ENCODE measurements around the gene MRTFA.
"Not testable (repeated sequence)": the region's sequence is repeated elsewhere in the genome, so short reads cannot be mapped to it uniquely, and the experiment has no call there.

MRTFA gene

GRCh38 chr22:40660730-40661129 lies 24.2 kb upstream of the MRTFA start:
- Histone ChIP-seq H3K9ac (ENCODE audit: low read depth, low read length, poor library complexity) (no peak overlapping the region), H2AK5ac (ENCODE audit: low read depth, low read length) (no peak overlapping the region), H2BK120ac (ENCODE audit: low read depth, low read length) (no peak overlapping the region), H4K91ac (ENCODE audit: low read depth, low read length, poor library complexity) (no peak overlapping the region), H4K8ac (ENCODE audit: low read depth, low read length) (no peak overlapping the region), H2BK12ac (ENCODE audit: low read length) (no peak overlapping the region), H3K27me3 (ENCODE audit: control insufficient read depth in 3 of 3, insufficient read depth in 3 of 3, low read depth in 1 of 3, low read length in 3 of 3) (peaks cover 0 to 8% (median 0%) of the 10 kb centered on the region in 3 experiments), H3K4me1 (ENCODE audit: control insufficient read depth in 2 of 2, insufficient read depth in 1 of 2, low read depth in 1 of 2, low read length in 2 of 2) (no peaks in the 10 kb centered on the region), H3K4me3 (ENCODE audit: low read length in 2 of 2) (no peak overlapping the region), H2AFZ (ENCODE audit: low read length) (no peak overlapping the region), H3K4ac (ENCODE audit: low read length) (no peak overlapping the region), H3K4me2 (ENCODE audit: insufficient read depth, low read length, poor library complexity, severe bottlenecking) (no peak overlapping the region), H2BK15ac (ENCODE audit: low read length) (no peak overlapping the region), H2BK5ac (ENCODE audit: low read length) (no peak overlapping the region), H3K23ac (ENCODE audit: low read depth, low read length, poor library complexity) (no peak overlapping the region), H3K79me1 (ENCODE audit: low read depth, low read length) (no peaks in the 10 kb centered on the region), H3K36me3 (replicated peaks in 1 of 2; ENCODE audit: control insufficient read depth in 2 of 2, insufficient read depth in 2 of 2, low read length in 2 of 2) (no peaks in the 10 kb centered on the region), H3K27ac (replicated peaks; ENCODE audit: low read length) (no peak overlapping the region), H3K14ac (ENCODE audit: low read length) (no peak overlapping the region), H3K9me3 (replicated peaks in 1 of 2; ENCODE audit: control insufficient read depth in 2 of 2, insufficient read depth in 1 of 2, low read depth in 1 of 2, low read length in 2 of 2) (no peaks in the 10 kb centered on the region), H3K18ac (ENCODE audit: low read length) (no peak overlapping the region)
- WGBS, 2 donors (ENCODE audit: extremely low coverage in 2 of 2, insufficient read length in 2 of 2, insufficient replicate concordance in 1 of 2), result no CpG with 5 or more reads among the region's 3 CpGs
- no peak for DNase-seq (ENCODE audit: low spot score)

DNA sequence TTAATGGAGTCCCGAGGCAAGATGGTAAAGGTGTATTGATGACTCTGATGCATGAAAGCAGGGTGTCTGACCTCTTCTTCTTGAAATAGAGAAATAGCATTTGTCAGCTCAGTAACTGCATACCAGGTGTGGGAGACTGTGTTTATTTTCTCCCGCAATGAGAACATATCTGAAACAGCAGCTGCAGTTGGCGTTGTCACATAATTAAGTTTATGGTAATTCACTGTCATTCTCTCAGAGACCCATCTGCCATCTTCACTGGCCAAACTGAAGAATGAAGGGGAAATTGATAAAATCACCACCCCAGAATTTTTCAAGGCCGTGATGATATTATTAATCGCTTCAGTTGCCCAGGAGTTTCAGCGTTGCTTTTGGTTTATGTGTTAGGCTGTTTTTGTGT lies 22.6 kb upstream of the MRTFA start:
- no peak overlapping the region for H2AK5ac ChIP-seq (ENCODE audit: low read depth, low read length)
- H3K9me3 ChIP-seq (replicated peaks in 1 of 2; ENCODE audit: control insufficient read depth in 2 of 2, insufficient read depth in 1 of 2, low read depth in 1 of 2, low read length in 2 of 2), result no peaks in the 10 kb centered on the region
- no peak overlapping the region for H4K8ac ChIP-seq (ENCODE audit: low read depth, low read length)
- no peaks in the 10 kb centered on the region for H3K36me3 ChIP-seq (replicated peaks in 1 of 2; ENCODE audit: control insufficient read depth in 2 of 2, insufficient read depth in 2 of 2, low read length in 2 of 2)
- H3K27me3 ChIP-seq (ENCODE audit: control insufficient read depth in 3 of 3, insufficient read depth in 3 of 3, low read depth in 1 of 3, low read length in 3 of 3), result peaks cover 0 to 8% (median 0%) of the 10 kb centered on the region in 3 experiments
- no peak for DNase-seq (ENCODE audit: low spot score)
- H3K18ac ChIP-seq (ENCODE audit: low read length), result no peak overlapping the region
- no peak overlapping the region for H3K4me3 ChIP-seq (ENCODE audit: low read length in 2 of 2)
- no peak overlapping the region for H3K9ac ChIP-seq (ENCODE audit: low read depth, low read length, poor library complexity)
- no peak overlapping the region for H3K4ac ChIP-seq (ENCODE audit: low read length)
- H2BK12ac ChIP-seq (ENCODE audit: low read length), result no peak overlapping the region
- no peak overlapping the region for H3K4me2 ChIP-seq (ENCODE audit: insufficient read depth, low read length, poor library complexity, severe bottlenecking)
- no peak overlapping the region for H2BK120ac ChIP-seq (ENCODE audit: low read depth, low read length)
- no peak overlapping the region for H2AFZ ChIP-seq (ENCODE audit: low read length)
- H2BK5ac ChIP-seq (ENCODE audit: low read length), result no peak overlapping the region
- H2BK15ac ChIP-seq (ENCODE audit: low read length), result no peak overlapping the region
- WGBS, 2 donors (ENCODE audit: extremely low coverage in 2 of 2, insufficient read length in 2 of 2, insufficient replicate concordance in 1 of 2), result no CpG with 5 or more reads among the region's 6 CpGs
- H4K91ac ChIP-seq (ENCODE audit: low read depth, low read length, poor library complexity), result no peak overlapping the region
- H3K4me1 ChIP-seq (ENCODE audit: control insufficient read depth in 2 of 2, insufficient read depth in 1 of 2, low read depth in 1 of 2, low read length in 2 of 2), result no peaks in the 10 kb centered on the region
- H3K23ac ChIP-seq (ENCODE audit: low read depth, low read length, poor library complexity), result no peak overlapping the region
- no peak overlapping the region for H3K14ac ChIP-seq (ENCODE audit: low read length)
- H3K27ac ChIP-seq (replicated peaks; ENCODE audit: low read length), result no peak overlapping the region
- no peaks in the 10 kb centered on the region for H3K79me1 ChIP-seq (ENCODE audit: low read depth, low read length)

DNA sequence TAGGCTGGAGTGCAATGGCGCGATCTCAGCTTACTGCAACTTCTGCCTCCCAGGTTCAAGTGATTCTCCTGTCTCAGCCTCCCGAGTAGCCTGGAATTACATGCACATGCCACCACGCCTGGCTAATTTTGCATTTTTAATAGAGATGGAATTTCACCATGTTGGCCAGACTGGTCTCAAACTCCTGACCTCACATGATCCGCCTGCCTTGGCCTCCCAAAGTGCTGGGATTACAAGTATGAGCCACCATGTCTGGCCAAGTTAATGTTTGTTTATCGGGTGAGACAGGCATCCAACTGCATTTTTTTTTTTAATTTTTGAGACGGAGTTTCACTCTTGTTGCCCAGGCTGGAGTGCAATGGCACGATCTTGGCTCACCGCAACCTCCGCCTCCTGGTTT lies 20.1 kb upstream of the MRTFA start:
- not testable (repeated sequence) for DNase-seq (ENCODE audit: low spot score); H3K23ac ChIP-seq (ENCODE audit: low read depth, low read length, poor library complexity)
- WGBS, 2 donors (ENCODE audit: extremely low coverage in 2 of 2, insufficient read length in 2 of 2, insufficient replicate concordance in 1 of 2), result no CpG with 5 or more reads among the region's 10 CpGs

GRCh38 chr22:40655941-40656340 lies 19.4 kb upstream of the MRTFA start:
- H3K4ac ChIP-seq (ENCODE audit: low read length); H3K4me3 ChIP-seq (ENCODE audit: low read length in 2 of 2); H2BK12ac ChIP-seq (ENCODE audit: low read length); H3K9me3 ChIP-seq (replicated peaks in 1 of 2; ENCODE audit: control insufficient read depth in 2 of 2, insufficient read depth in 1 of 2, low read depth in 1 of 2, low read length in 2 of 2); H3K27me3 ChIP-seq (ENCODE audit: control insufficient read depth in 3 of 3, insufficient read depth in 3 of 3, low read depth in 1 of 3, low read length in 3 of 3); H2BK5ac ChIP-seq (ENCODE audit: low read length); H3K14ac ChIP-seq (ENCODE audit: low read length); H3K36me3 ChIP-seq (replicated peaks in 1 of 2; ENCODE audit: control insufficient read depth in 2 of 2, insufficient read depth in 2 of 2, low read length in 2 of 2); H3K4me2 ChIP-seq (ENCODE audit: insufficient read depth, low read length, poor library complexity, severe bottlenecking); H4K8ac ChIP-seq (ENCODE audit: low read depth, low read length); DNase-seq (ENCODE audit: low spot score); H2BK120ac ChIP-seq (ENCODE audit: low read depth, low read length); H3K23ac ChIP-seq (ENCODE audit: low read depth, low read length, poor library complexity); H3K9ac ChIP-seq (ENCODE audit: low read depth, low read length, poor library complexity); H2BK15ac ChIP-seq (ENCODE audit: low read length); H3K4me1 ChIP-seq (ENCODE audit: control insufficient read depth in 2 of 2, insufficient read depth in 1 of 2, low read depth in 1 of 2, low read length in 2 of 2); H3K27ac ChIP-seq (replicated peaks; ENCODE audit: low read length); H2AK5ac ChIP-seq (ENCODE audit: low read depth, low read length); H4K91ac ChIP-seq (ENCODE audit: low read depth, low read length, poor library complexity); H2AFZ ChIP-seq (ENCODE audit: low read length); H3K79me1 ChIP-seq (ENCODE audit: low read depth, low read length); H3K18ac ChIP-seq (ENCODE audit: low read length): not testable (repeated sequence)
- no CpG with 5 or more reads among the region's 3 CpGs for WGBS, 2 donors (ENCODE audit: extremely low coverage in 2 of 2, insufficient read length in 2 of 2, insufficient replicate concordance in 1 of 2)

More for the DNA sequence above, 20.1 kb upstream of the MRTFA start:
- not testable (repeated sequence) for H2BK15ac ChIP-seq (ENCODE audit: low read length); H2BK12ac ChIP-seq (ENCODE audit: low read length); H3K14ac ChIP-seq (ENCODE audit: low read length); H4K8ac ChIP-seq (ENCODE audit: low read depth, low read length); H3K4ac ChIP-seq (ENCODE audit: low read length); H3K79me1 ChIP-seq (ENCODE audit: low read depth, low read length); H2AK5ac ChIP-seq (ENCODE audit: low read depth, low read length); H2BK120ac ChIP-seq (ENCODE audit: low read depth, low read length); H3K9me3 ChIP-seq (replicated peaks in 1 of 2; ENCODE audit: control insufficient read depth in 2 of 2, insufficient read depth in 1 of 2, low read depth in 1 of 2, low read length in 2 of 2); H3K27ac ChIP-seq (replicated peaks; ENCODE audit: low read length); H3K36me3 ChIP-seq (replicated peaks in 1 of 2; ENCODE audit: control insufficient read depth in 2 of 2, insufficient read depth in 2 of 2, low read length in 2 of 2); H3K4me1 ChIP-seq (ENCODE audit: control insufficient read depth in 2 of 2, insufficient read depth in 1 of 2, low read depth in 1 of 2, low read length in 2 of 2); H2BK5ac ChIP-seq (ENCODE audit: low read length); H2AFZ ChIP-seq (ENCODE audit: low read length); H3K27me3 ChIP-seq (ENCODE audit: control insufficient read depth in 3 of 3, insufficient read depth in 3 of 3, low read depth in 1 of 3, low read length in 3 of 3); H3K4me2 ChIP-seq (ENCODE audit: insufficient read depth, low read length, poor library complexity, severe bottlenecking); H4K91ac ChIP-seq (ENCODE audit: low read depth, low read length, poor library complexity); H3K4me3 ChIP-seq (ENCODE audit: low read length in 2 of 2); H3K18ac ChIP-seq (ENCODE audit: low read length); H3K9ac ChIP-seq (ENCODE audit: low read depth, low read length, poor library complexity)
